ENCODE measurements around the gene HSPA12B.

HSPA12B gene

DNA sequence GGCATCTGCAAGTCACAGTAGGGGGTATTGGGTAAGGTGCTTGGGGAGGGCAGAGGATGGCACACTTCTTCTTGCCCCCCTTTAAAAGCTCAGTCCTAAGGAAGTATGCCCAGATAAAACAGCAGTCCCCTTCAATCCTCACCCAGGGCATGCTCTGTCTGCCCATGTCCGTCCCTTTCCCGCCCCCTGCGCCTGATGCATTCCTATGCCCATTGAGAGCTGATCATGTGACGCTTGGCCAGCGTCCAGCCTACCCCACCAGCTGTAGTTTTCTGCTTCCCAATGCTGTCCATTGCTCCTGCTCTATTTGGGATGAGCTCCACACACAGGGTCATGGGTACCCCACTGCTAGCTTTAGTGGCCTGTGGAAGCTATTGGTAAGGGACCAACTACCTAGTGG is 28.4 kb upstream of the HSPA12B start:
- no peak for ATAC-seq
- no peak for DNase-seq

- DNase-seq (no peak), ATAC-seq (no peak)
These were observed 27.0 kb upstream of the HSPA12B start for GRCh38 chr20:3705491-3705969.

DNA sequence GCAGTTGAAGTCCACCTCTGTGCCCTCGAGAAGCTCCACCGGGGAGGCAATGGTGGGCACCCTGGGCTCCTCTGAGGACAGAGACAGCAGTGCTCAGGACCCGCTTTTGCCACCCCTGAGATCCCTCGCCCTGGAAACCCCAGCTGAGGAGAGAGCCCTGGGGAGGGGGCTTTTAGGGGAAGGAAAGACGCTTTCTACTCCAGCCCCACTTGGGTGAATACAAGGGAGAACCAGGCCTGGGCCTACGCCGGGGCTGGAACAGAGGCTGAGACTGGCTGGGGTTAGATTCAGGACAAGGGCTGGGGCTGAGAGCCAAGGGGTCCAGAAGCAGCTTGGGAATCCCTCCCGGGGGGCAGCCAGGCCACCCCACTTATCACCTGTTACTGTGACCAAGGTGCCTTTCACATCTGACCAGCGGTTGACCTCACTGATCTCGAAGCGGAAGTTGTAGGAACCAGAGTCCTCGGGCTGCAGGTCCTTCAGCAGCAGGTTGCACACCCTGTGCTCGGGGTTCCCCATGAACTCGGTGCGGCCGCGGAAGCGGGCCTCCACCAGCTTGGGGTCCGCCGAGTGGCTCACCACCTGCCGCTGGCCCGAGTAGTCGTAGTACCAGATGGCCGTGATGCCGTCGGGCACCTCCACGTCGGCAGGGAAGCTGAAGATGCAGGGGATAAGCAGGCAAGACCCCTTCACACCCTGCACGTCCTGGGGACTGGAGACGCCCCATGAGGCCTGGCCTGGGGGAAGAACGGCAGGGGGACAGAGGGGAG is 26.3 kb upstream of the HSPA12B start:
- no peak for ATAC-seq

DNA sequence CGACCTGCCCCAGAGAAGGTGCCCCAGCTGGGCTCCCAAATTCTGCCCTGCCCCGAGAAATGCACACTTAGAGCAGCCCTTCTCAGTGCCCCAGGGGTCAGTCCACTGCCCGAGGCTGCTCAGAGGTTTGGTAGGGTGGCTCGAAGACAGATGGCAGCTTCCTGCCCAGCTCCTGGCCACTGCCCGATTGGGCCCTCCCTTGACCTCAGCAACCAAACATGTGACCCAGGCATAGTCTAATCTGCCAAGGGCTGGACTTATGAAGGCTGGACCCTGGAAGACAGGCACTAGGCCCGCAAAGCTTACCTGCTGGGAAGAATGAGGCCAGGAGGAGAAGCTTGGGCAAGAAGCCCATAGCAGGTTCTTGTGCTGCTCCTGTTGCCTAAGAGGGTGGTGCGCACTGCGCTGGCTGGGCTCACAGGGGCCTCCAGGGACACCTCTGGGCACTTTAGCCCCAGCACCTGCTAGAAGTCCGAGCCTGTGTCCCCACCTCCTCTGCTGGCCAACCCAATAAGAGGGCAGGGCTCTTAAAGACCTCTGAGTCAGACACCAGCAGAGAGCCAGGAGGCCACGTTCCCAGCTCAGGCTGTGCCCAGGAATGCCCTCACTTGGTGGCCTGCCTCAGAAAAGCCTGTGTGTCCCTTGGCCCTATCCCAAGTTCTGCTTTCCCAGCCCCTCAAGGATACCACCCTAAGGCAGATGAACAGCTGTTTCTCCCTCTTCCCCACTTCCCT is 25.5 kb upstream of the HSPA12B start:
- DNase-seq (no peak), ATAC-seq (no peak)

More for the DNA sequence above, 26.3 kb upstream of the HSPA12B start:
- DNase-seq = no peak

DNA sequence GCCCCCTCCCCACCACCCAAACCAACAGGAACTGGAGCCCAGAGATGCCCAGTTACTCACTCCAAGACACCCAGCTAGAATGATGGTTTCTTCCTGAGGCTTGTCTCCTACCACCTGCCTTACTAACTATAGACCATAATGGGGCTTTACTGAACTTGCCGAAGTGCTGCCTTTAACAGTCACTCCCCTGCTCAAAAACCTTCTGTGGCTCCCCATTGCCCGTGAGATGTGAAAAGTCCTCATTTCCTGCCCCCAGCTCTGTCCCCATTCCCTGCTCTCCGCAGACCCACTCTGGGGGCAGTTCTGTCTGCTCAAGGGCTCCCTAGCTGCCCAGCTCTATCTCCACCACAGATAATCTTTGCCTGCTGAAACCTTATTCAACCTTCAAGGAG is 25.0 kb upstream of the HSPA12B start:
- DNase-seq = no peak
- ATAC-seq = no peak

DNA sequence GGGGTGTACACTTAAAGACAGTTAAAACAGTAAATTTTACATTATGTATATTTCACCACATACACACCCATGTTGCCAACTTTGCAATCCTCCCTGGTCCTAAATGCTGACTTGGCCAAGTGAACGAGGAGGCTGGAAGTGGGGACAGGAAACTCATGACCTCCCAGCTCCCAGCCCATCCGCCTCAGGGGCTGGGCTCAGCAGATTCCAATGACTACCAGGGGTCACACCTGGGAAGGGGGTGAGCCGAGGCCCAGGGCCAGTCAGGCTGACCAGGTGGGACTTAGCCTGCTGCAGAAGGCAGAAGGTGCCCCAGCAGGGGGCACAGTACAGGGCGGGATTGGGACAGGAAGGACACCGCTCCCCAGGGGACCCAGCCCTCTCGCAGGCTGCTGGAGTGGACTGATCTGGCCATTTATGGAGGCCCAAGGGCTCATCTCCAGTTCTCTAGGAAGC is 22.4 kb upstream of the HSPA12B start:
- no peak for ATAC-seq
- no peak for DNase-seq

GRCh38 chr20:3710703-3711483 is 21.6 kb upstream of the HSPA12B start:
- DNase-seq = peak; percentile 90
- peak; percentile 68 for ATAC-seq

- ATAC-seq = no peak
- DNase-seq = no peak
These were observed 21.0 kb upstream of the HSPA12B start for GRCh38 chr20:3711484-3711941.

GRCh38 chr20:3712279-3712873 is 20.1 kb upstream of the HSPA12B start, which contains the start of gene SIGLEC1:
TSS of gene SIGLEC1 (minus strand) at chr20:3712600. CDS start at chr20:3707128, 5,472 bp downstream.
- DNase-seq (no peak), ATAC-seq (no peak)

- ATAC-seq = no peak
- no peak for DNase-seq
These were observed 18.4 kb upstream of the HSPA12B start for GRCh38 chr20:3714092-3714491.

DNA sequence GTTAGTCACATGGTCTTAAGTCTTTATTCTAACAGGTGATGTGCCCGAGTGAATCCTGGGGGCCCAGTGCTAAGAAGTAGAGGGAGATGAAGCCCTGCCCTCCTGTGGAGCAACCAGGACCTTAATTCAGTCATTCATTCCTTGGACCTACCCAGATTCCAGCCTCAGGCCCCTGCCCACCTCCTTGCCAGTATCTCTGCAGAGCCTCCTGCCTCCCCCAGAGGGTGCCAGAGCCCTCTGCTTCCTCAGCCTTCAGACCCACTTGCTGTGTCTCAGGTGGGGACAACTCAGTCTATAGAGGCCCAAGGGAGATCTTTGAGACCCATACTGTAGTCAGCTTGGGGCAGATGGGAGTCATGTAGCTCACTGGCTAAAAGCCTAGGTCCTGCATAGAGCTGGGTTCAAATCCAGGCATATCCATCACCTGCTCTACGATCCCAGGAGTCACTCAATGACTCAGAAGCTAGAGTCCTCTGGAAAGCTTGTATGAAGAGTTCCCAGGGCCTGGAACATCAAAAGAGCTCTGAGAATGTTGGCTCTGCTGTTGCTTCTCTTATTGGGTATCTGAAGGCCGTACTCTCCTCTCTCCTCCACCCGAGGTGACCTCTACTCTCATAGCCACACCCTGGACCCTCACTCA is 16.2 kb upstream of the HSPA12B start:
- peak; percentile 77 for ATAC-seq
- peak; percentile 35 for DNase-seq

DNA sequence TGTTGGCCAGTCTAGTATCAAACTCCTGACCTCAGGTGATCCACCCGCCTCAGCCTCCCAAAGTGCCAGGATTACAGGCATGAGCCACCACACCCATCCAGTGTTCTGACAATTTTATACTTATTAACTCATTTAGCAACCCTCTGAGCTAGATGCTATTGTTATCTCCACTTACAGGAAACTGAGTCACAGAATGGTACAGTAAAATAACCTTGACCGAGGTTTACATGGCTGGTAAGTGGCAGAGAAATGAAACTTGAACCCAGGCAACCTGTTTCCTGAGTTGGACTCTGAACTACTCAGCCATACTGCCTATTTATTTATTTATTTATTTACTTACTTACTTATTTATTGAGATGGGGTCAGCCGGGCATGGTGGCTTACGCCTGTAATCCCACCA is 13.4 kb upstream of the HSPA12B start:
- ATAC-seq = no peak
- no peak for DNase-seq

DNA sequence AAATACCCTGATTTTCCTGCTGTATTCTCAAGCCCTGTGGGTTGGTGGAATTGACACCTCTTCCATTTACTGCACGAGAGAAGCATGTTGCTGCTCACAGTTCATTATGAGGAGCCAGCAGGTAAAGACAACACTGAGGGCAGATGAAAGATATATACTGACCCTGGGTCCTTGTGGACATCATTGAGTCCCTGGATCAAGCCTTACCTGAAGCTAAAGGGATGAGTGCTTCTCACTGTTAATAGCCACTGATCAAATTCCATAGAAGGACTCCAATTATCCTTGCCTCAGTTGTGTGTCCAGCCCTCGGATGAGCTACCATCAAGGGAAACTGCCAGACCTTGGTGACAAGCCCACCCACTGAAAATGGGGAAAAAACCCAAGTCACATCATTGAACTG is 12.4 kb upstream of the HSPA12B start:
- ATAC-seq (no peak), DNase-seq (no peak)

- ATAC-seq = no peak
- DNase-seq = no peak
These were observed 11.9 kb upstream of the HSPA12B start for GRCh38 chr20:3720626-3721025.

- DNase-seq (no peak), ATAC-seq (no peak)
These were observed 10.6 kb upstream of the HSPA12B start for GRCh38 chr20:3721912-3722311.

DNA sequence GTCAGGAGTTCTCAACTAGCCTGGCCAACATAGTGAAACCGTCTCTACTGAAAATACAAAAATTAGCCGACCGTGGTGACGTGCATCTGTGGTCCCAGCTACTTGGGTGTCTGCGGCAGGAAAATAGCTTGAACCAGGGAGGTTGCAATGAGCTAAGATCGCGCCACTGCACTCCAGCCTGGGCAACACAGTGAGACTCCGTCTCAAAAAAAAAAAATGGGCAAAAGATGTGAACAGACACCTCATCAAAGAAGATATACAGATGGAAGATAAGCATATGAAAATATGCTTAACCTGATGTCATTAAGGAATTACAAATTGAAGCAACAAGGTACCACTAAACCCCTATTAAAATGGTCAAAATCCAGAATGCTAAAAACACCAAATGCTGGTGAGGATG is 9.2 kb upstream of the HSPA12B start:
- ATAC-seq (no peak), DNase-seq (no peak)

GRCh38 chr20:3724356-3724755 is 8.1 kb upstream of the HSPA12B start:
- no peak for DNase-seq
- ATAC-seq = no peak

DNA sequence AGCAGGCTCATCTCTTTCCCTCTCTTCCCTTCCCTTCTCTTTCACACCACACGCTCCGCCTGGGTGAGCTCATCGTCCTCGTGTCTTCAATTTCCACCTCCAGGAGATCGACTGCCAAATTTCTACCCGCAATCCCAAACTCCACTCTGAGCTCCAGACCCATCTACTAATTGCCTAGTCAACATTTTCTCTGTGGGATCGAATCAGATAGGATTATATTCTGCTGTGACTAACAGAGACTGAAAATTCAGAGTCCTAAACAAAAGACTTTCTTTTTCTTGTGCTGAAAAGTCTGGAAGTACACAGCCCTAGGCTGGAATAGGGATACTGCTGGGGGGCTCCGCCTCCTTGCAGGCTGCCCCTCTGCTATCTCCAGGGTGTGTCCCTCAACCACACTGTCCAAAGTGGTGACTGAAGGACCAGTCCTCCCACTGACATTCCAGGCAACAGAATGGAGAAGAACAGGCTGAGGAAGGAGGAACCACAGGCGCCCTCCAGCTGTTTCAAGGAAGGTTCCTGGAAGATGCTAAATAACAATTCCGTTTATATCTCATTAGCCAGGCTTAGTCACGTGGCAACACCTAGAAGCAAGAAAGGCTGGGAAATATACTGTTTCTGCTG is 5.0 kb upstream of the HSPA12B start:
- ATAC-seq (no peak), DNase-seq (no peak)

DNA sequence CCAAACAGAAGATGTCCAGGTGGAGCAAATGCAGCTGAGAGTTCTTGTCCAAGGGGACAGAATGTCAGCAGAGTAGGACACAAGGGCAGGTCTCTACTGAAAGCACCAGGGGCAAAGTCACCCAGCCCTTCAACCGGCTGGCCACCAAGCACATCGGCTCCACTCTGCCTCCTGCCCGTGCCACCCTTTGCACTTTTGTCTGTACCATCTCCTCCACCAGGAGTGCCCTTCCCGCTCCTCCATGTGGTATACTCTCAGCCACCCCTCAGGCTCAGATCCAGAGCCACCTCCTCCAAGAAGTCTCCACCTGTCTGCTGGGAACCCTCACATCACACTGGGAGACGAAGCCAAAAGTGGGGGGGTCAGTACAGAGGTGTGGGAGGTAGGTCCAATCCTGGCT is 4.1 kb upstream of the HSPA12B start:
- ATAC-seq = no peak
- no peak for DNase-seq

- DNase-seq (no peak), ATAC-seq (no peak)
These were observed 3.6 kb upstream of the HSPA12B start for GRCh38 chr20:3728876-3729275.

DNA sequence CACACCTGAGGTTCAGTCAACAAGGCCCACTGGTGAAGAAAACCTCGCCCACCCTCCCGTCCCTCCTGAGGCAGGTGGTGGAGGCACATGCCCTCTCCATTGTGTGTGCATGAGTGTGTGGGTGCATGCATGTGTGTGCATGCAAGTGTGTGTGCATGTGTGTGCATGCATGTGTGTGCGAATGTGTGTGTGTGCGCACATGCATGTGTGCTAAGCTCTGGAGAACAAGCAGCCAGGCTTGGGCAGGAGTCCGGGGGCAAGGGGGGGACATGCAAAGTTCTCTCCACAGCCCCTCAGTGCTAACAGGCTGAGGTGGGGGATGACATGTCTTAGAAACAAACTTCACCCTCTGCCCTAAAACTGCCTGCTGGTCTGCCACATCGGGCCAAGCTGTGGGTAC is 3.1 kb upstream of the HSPA12B start:
- ATAC-seq (no peak), DNase-seq (no peak)
